HG03280 (cell line): ENCODE data around the gene ZNF625.

ENCODE experiments used
- ATAC-seq: cut with Tn5 transposase; IDR thresholded peaks from one replicate; pipeline ENCODE4 v1.9.1; 2021; ENCODE audit warnings: mild to moderate bottlenecking, moderate library complexity; ENCODE audit not compliant: unreplicated experiment

Gene ZNF625

DNA sequence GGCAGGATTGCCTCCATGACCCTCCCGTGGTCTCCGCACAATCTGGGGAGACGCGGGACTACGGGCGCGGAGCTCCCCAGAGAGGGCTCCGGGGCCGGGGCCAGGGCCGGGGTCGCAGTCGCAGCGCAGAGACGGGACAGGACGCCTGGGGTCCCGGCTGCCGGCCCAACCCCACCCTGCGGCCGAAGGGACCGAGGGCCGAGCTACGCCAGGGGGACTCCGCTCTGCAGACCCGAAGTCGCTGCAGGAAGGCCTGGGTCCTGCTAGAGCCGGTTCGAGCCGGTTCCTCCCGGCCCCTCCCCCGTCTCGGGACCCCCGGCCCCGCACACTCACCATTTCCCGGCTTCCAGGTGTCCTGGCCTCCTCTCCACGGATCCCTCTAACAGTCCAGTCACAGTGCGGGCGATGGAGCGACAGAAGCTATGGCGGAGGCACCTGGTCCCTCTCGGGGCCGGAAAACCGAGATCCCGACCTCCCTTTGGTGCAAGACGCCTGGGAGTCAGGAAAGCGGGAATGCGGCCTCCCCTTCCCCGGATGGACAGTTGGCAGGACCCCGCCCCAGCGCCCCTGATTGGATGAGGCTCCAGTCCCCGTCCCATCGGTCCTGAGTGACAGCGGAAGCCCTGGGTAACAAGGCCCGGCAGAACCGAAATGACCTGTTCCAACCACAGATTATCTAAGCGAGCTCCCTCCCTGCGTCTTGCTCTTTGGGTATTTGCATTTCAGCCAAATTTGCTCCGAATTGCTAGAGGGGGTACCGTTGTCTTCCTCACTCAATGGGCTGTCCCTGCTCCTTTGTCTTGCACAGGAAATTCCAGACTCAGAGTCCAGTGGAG is at the start of gene ZNF625:
ZNF625 (minus strand) TSS at position 512 of the 836 bp plus-strand sequence; CDS start at position 336, 176 bp downstream.
- peak; percentile 67 for ATAC-seq

DNA sequence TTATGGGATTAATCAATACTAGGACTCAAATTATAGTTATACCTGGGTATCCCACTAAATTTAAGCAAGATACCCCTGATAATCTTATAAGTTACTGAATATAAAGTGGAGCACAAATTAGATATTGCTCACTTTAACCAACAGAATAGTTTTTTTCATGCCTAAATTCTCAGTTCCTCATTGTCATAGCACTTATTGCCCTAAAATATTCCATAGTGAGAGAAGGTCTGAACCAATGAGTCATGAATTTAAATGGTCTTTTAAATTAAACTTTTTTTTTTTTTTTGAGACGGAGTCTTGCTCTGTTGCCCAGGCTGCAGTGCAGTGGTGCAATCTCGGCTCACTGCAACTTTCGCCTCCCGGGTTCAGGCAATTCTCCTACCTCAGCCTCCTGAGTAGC is 48.8 kb upstream of the ZNF625 start:
- no peak for ATAC-seq

DNA sequence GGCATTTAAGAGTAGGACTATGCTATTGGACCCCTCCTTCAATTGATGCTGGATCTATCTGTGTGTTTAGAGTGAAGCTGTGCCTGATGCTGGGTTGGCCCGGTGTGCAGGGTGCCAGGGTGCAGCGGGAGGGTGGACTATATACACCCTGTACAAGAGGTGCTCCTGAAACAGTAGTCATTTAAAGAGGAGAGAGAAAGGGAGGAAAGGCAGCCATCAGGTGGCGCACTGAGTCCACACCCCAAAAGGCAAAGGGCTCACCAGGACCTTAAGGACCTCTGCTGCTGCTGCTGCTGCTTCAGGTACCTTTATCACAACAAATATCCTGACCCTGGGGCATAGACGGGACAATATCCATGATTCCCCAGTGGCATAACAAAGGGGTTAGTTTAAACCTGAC is 45.7 kb upstream of the ZNF625 start:
- ATAC-seq: no peak

DNA sequence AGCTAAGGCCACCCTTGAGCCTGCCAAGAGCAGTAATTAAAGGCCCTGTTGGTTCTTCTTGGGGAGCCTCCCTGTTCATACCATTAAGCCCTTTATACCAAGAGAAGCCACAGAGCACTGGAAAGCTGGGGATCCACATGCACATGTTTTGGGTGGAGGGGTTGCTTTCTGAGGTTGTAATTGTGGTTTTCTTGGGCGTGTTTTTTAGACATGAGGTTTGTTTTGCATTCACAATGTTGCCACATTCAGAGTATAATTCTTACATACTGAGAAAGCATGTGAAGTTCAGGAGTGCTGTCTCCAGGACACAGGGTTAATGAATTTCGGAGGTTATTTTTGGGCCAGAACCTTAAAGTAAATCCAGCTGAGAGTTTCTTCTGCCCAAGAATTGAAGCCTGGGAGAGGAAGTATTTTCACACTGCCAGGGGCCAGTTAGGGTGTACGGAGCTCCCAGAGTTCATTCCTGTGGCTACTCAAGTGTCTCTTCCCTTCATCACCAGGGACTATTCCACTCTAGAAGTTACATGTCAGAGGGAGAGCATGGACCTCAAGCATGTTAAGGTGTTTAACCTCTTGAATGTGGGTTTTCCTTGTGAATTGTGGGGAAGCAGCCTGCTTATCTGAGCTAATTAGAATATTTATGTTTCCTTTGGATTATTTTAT is 43.4 kb upstream of the ZNF625 start:
- ATAC-seq: no peak

DNA sequence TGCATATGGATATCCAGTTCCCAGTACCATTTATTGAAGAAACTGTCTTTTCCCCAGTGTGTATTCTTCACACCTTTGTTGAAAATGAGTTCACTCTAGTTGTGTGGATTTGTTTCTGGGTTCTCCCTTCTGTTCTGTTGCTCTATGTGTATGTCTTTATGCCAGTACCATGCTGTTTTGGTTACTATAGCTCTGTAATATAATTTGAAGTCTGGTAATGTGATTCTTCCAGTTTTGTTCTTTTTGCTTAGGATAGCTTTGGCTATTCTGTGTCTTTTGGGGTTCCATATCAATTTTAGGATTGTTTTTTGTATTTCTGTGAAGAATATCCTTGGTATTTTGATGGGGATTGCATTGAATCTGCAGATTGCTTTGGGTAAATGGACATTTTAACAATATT is 41.6 kb upstream of the ZNF625 start:
- ATAC-seq: no peak

DNA sequence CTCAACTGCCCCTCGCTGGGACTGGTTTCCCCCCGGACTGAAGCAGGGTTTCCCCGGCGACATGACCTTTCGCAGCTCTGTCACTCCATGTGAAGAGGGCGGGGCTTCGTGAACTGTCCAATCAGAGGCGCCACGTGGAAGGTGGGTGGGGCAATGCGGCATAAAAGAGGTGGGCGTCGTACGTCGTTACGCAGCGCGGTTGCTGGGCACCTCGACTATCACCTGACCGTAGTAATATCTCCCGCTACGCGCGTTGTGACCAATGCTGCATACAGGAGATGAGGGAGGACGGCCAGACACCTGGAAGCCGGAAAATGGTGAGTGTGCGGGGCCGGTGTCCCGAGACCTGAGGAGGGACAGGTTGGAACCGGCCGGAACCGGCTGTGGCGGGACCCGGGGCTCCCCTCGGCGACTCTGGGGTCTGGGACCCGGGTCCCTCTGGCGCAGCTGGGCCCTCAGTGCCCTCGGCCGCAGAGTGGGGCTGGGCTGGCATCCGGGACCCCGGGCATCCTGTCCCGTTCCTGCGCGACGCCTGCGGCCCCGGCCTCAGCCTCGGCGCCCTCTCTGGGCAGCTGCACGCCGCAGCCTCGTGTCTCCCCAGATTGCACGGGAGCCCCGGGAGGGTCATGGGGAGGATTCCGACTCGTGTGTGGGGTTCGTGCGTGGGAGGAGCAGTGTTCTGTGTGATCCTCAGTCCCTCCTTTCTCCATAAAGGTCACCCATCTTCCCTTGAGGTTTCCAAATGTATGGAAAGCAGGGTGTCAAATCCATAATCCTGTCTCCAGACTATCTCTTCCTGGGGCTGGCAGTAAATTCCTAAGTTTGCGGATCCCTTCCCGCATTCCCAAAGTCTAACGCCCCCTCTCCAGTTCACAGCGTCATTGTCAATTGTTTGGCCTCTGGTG is 38.5 kb upstream of the ZNF625 start:
- no peak for ATAC-seq

DNA sequence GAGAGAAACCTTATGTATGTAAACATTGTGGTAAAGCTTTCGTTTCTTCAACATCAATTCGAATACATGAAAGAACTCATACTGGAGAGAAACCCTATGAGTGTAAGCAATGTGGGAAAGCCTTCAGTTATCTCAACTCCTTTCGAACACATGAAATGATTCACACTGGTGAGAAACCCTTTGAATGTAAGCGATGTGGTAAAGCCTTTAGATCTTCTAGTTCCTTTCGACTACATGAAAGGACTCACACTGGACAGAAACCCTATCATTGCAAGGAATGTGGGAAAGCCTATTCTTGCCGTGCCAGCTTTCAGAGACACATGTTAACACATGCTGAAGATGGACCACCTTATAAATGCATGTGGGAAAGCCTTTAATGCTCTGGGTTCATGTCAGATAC is 31.1 kb upstream of the ZNF625 start:
- ATAC-seq: no peak

DNA sequence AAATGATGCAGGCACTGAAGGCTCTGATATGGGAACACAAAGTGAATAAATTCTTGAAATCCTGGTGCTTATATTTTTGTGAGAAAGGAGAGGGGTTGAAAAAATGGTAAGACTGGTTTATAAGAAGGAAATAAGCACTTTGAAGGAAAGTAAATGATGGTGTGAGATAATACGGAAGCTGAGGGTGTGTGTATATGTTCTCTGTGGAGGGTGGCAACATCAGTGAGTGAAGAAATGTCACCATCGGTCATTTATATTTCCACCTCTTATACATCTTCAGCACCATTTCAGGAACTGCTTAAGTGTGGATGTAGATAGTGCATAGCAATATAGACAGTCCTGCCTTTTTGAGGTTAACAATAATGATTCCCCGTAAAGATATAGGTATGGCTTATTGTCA is 23.8 kb upstream of the ZNF625 start:
- no peak for ATAC-seq

DNA sequence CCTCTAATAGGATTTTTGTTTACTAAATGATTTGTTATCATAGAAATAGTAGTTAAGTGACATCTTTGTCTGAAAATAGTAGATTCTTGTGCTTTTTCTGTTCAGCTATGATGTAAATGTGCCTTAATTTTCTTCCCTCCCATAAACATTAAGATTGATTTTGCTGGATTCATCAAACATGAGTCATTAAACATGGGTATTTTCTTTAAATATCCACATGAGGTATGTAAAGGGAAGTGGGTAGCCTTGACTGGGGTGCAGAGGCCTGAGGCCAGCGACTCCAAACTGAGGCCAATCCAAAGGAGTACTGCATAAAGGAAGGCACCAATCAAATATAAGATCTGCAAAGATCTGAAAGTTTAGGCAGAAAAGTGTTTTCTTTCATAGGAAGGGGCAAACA is 10.1 kb upstream of the ZNF625 start:
- ATAC-seq: no peak

DNA sequence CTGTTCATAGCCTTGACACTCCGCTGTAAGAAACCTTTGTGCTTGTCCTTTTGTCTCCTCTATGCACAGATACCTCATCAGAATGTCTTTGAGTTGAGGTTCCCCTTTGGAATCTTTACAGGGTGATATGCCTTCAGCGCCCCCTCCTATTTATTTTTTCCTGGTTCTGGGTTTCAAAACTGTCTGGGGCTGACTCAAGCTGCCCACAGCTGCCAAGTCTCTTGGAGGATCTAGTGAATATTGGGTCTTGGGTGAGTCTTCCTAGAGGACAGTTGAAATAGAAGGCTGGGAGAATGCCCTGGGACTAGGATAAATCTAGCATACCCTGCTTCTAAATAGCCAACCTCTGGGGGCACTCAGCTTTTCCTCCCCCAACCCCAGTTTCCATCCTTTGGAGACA is 7.3 kb upstream of the ZNF625 start:
- ATAC-seq: no peak

DNA sequence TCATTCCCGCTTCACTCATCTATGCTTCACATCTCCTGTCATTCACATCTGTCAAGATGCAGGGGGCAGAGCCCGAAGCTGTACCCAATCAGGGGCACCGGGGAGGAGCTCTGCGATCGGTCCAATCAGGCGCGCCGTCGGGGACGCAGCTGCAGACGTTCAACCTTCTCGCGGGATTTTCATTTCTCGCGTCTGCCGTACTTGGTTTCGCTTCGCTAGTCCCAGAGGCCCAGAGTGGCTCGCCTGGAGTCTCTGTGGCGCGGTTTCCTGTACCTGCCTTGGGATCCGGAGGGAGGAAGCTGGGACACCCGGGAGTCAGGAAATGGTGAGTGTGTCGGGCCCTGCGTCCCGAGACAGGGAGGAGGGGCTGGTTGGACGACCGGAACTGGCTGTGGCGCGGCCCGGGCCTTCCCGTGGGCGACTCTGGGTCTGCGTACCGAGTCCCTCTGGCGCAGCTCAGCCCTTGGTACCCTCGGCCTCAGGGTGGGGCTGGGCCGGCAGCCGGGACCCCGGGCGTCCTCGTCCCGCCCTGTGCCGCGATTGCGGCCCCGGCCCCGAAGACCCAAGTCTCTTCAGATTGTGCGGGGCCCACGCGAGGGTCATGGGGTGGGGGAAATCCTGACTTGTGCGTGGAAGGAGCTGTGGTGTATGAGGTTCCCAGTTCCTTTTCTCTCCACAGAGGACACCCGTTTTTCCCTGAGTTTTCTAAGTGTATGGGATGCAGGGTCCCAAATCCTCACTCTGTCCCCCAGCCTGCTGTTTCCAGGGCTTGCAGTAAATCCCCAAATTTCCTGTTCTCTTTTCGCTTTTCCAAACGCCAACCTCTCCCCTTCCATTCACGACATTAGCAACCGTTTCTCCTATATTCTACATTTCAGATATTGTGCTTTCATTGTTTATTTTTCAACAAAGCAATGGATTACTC is 6.6 kb upstream of the ZNF625 start, which contains the start of gene ZNF136:
ZNF136 (plus strand) TSS at position 215 of the 925 bp plus-strand sequence; CDS start at position 323, 108 bp downstream.
- ATAC-seq: peak; percentile 94

DNA sequence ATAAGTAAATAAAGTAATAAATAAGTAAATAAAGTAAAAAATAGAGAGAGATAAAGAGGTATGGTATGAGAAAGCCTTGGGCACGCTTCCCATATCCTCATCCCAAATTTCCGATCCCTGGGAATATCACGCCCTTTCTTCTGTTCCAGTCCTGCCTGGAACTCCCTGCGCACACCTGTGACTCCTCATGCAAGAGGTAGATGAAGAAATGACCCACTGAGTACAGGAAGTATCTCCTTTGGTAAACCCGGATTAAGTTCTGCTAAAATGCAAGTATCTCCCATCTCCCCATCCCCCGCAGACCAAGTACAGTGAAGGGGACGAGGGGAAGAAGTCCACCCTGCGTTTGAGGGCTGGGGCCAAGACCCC is 6.0 kb upstream of the ZNF625 start:
- no peak for ATAC-seq

DNA sequence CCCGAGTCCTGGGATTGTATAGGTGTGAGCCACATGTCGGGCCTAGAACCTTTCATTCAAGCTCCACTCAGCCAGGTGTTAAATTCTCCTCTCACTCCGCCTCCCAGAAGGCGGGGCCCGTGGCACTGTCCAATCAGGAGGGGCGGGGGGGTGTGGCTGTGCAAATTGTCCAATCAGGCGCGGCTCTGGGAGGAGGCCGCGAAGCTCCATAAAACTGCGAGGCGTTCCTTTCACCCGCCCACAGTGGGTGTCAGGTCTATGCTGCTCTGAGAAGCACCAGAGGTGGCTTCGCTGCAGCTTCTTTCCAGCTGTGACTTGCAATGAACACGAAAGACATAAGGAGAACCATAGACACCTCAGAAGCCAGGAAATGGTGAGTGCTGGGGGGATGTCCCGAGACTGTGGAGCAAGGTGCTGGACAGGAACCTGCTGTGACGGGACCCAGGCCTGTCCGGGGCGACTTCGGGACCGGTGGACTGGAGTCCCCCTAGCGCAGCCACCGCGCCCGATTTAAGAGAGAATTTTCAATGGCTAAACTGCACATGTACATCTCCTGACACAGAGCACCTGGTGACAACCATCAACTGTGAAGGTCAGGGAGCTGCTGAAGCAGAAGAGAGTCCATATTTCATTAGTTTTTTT is 3.4 kb upstream of the ZNF625 start:
- ATAC-seq: no peak

DNA sequence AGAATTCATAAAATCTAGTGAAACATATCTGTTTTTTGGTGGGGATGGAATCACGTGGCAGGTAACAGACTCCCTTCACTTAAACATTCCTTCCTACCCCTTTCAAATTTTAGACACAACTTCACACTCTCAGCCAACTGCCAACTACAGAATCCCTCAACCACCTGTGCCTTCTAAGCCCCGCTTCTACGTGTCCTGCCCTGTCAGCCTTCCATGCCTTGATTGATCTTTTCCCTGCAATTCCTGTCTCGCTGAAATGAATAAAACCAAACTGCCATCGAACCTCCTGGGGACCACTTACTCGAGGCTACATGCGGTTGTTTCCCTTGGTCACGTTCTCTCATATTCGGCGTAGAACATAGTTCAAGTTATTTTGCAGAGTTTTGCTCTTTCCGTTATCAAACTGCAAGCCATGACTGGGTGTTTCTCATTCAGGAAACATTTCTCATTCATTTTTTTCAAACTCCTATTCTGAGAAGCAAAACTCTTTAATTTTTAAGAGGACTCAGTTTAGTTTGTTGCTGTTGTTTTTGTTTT is 1.1 kb downstream of the ZNF625 start:
- no peak for ATAC-seq

DNA sequence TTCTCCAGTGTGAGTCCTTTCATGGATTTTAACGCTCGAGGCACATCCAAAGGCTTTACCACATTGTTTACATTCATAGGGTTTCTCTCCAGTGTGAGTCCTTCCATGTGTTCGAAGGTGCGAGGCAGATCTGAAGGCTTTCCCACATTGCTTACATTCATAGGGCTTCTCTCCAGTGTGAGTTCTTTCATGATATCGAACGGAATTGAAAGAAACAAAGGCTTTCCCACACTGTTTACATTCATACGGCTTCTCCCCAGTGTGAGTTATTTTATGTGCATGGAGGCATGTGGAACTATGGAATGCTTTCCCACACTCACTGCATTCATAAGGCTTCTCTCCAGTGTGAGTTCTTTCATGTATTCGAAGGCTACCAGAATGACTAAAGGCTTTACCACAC is 11.2 kb downstream of the ZNF625 start:
- no peak for ATAC-seq

DNA sequence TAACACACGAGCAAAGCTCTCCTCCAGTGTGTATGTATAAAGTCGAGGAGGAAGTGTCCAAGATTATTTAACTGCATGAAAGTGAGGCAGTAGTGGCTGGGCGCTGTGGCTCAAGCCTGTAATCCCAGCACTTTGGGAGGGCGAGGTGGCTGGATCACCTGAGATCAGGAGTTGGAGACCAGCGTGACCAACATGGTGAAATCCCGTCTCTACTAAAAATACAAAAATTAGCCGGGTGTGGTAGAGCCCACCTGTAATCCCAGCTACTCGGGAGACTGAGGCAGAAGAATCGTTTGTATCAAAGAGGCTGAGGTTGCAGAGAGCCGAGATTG is 15.2 kb downstream of the ZNF625 start:
- ATAC-seq: no peak

DNA sequence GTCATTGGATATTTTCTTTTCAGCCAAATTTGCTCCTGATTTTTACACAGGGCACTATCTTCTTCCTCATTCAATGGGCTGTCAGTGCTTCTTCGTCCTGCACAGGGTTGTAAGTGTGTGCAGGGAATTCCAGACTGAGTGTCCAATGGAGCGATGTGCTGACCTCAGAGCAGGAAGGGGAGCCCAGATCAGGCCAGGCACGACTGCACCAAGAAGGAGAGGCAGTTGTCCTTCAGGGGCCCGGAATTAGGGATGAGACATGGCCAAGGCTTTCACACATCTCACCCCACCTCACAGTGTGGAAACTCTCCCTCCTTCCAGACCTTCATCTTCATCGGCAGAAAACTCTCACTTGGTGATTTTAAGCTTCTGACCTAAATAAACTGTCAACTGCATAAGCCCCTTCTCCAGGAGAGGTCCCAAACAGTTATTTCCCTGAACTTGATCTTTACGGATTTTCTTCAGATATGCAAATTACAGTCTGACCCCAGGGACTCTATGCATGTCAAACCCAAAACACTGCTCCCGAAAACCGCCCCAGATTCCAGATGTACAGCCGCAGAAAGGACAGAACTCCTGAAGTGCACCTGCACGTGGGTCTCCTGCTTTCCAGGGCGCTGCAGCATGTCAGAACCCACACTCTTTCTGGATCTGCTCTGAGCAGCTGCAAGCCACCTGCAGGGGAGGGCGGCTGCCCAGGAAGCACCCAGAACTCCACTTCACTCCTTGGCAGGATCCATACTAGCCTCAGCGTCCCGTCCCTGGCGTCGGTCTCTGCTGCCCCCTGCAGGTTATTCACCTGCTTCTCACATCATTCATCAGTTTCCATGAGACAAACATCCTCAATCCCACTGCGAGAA is 15.8 kb downstream of the ZNF625 start:
- ATAC-seq: peak; percentile 27

DNA sequence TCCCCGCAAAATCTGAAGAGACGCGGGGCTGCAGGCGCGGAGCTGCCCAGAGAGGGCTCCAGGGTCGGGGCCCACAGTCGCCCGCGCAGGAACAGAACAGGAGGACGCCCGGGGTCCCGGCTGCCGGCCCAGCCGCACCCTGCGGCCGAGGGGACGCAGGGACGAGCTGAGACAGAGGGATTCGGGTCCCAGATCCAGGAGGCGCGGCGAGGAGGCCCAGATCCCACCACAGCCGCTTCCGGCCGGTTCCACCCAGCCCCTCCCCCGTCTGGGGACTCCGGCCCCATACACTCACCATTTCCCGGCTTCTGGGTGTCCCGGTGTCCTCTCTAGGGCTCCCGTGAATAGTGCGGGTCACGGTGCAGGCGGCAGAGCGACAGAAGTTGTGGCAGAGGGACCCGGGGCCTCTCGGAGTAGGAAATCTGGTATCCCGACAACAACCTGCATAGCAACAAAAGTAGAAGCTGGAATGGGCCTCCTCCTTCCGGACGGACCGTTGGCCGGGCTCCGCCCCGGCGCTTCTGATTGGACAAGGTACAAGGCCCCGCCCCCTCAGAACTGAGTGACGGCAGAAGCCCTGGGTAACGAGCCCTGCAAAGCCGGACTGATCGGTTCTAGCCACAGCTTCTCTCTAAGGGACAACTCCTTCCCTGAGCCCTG is 16.5 kb downstream of the ZNF625 start, which contains the start of gene ZNF20:
ZNF20 (minus strand) TSS at position 466 of the 660 bp plus-strand sequence; CDS start at position 298, 168 bp downstream.
- peak; percentile 90 for ATAC-seq
